Hepatocyte (in vitro differentiated cells): Measurements from ENCODE around the gene RAB6A.

Experiments
- CTCF ChIP-seq: fragments of 200-600 bp; sonication (generic); IDR thresholded peaks from 2 replicates; pipeline ENCODE4 v1.5.1; 2016; ENCODE audit warnings: antibody characterized with exemption, mild to moderate bottlenecking; ENCODE audit not compliant: poor library complexity
- EZH2 ChIP-seq: fragments of 200-600 bp; sonication (generic); IDR thresholded peaks from 2 replicates; pipeline ENCODE4 v1.6.1; 2016; ENCODE audit warnings: antibody characterized with exemption, mild to moderate bottlenecking, borderline replicate concordance
- EZH2phosphoT487 ChIP-seq: fragments of 200-600 bp; sonication (generic); IDR thresholded peaks from one replicate; pipeline ENCODE4 v1.6.1; 2018; ENCODE audit warnings: antibody characterized with exemption, mild to moderate bottlenecking, low read depth, moderate library complexity; ENCODE audit not compliant: unreplicated experiment, severe bottlenecking

- TF ChIP-seq CTCF, result no peak
- no peak for TF ChIP-seq EZH2phosphoT487
- no peak for TF ChIP-seq EZH2
Observed at GRCh38 chr11:73757598-73757997, 3.3 kb downstream of the RAB6A start.
